Ishikawa (cell line): ENCODE results near the gene MEGF9.

Experiments used
- CEBPB ChIP-seq: IDR thresholded peaks from 2 replicates; pipeline ENCODE4 v1.6.1; 2012
- EGR1 ChIP-seq: IDR thresholded peaks from 2 replicates; pipeline ENCODE4 v1.6.1; 2012
- EP300 ChIP-seq: IDR thresholded peaks from 2 replicates; pipeline ENCODE4 v1.6.1; 2012; ENCODE audit warnings: borderline replicate concordance
- FOXM1 ChIP-seq: IDR thresholded peaks from 2 replicates; pipeline ENCODE4 v1.6.1; 2012; ENCODE audit warnings: low read depth, borderline replicate concordance
- NFIC ChIP-seq: IDR thresholded peaks from 2 replicates; pipeline ENCODE4 v1.6.1; 2012
- TAF1 ChIP-seq: IDR thresholded peaks from 2 replicates; pipeline ENCODE4 v1.6.1; 2012; ENCODE audit warnings: low read depth, mild to moderate bottlenecking
- TCF12 ChIP-seq: IDR thresholded peaks from 2 replicates; pipeline ENCODE4 v1.6.1; 2012; ENCODE audit warnings: low read depth
- TEAD4 ChIP-seq: IDR thresholded peaks from 2 replicates; pipeline ENCODE4 v1.6.1; 2012
- YY1 ChIP-seq: IDR thresholded peaks from 2 replicates; pipeline ENCODE4 v1.6.1; 2012; ENCODE audit warnings: low read depth
- TF ChIP-seq, protein P1 (sequence below): IDR thresholded peaks from 2 replicates; pipeline ENCODE4 v1.6.1; 2012; ENCODE audit warnings: low read depth, mild to moderate bottlenecking

DNA sequence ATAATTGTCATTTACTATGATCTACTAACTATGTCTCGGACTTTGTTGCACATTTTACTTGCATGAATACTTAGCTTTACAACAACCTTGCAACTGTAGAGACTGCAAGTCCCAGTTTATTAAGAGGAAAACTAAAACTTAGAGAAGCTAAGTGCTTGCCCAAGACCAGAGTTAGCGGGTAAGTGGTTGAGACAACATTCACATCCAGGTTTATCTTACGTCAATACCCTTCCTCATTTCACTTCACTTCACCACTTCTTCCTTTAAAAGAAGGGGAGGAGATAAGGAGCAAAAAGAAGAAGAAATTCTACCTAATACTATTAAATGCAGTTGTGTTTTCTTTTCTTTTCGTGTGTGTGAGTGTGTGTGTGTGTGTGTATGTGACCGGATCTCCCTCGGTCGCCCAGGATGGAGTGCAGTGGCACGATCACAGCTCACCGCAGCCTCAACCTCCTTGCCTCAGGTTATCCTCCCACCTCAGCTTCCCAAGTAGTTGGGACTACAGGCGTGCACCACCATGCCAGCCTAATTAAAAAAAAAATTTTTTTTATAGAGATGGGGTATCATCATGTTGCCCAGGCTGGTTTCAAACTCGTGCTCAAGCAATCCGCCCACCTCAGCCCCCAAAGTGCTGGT is 37.4 kb downstream of the MEGF9 start:
- TF ChIP-seq FOXM1 (no peak), CEBPB (no peak), TCF12 (no peak), YY1 (no peak), NFIC (no peak), EP300 (no peak), EGR1 (no peak), TAF1 (no peak), TEAD4 (no peak)
- TF ChIP-seq, protein P1, sequence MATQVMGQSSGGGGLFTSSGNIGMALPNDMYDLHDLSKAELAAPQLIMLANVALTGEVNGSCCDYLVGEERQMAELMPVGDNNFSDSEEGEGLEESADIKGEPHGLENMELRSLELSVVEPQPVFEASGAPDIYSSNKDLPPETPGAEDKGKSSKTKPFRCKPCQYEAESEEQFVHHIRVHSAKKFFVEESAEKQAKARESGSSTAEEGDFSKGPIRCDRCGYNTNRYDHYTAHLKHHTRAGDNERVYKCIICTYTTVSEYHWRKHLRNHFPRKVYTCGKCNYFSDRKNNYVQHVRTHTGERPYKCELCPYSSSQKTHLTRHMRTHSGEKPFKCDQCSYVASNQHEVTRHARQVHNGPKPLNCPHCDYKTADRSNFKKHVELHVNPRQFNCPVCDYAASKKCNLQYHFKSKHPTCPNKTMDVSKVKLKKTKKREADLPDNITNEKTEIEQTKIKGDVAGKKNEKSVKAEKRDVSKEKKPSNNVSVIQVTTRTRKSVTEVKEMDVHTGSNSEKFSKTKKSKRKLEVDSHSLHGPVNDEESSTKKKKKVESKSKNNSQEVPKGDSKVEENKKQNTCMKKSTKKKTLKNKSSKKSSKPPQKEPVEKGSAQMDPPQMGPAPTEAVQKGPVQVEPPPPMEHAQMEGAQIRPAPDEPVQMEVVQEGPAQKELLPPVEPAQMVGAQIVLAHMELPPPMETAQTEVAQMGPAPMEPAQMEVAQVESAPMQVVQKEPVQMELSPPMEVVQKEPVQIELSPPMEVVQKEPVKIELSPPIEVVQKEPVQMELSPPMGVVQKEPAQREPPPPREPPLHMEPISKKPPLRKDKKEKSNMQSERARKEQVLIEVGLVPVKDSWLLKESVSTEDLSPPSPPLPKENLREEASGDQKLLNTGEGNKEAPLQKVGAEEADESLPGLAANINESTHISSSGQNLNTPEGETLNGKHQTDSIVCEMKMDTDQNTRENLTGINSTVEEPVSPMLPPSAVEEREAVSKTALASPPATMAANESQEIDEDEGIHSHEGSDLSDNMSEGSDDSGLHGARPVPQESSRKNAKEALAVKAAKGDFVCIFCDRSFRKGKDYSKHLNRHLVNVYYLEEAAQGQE, result no peak
